ENCODE data around the gene ZNF277. TPM values are rescaled to one million over a fixed set of nuclear protein-coding genes. Genes with fewer than 3 reads are reported as not detected.

ZNF277 gene
- total and polyA plus RNA-seq, 2 donors (not counting 3 experiments of a cell fraction or from before 2014, with no cell fraction given) = 7.8 to 22.6 TPM

DNA sequence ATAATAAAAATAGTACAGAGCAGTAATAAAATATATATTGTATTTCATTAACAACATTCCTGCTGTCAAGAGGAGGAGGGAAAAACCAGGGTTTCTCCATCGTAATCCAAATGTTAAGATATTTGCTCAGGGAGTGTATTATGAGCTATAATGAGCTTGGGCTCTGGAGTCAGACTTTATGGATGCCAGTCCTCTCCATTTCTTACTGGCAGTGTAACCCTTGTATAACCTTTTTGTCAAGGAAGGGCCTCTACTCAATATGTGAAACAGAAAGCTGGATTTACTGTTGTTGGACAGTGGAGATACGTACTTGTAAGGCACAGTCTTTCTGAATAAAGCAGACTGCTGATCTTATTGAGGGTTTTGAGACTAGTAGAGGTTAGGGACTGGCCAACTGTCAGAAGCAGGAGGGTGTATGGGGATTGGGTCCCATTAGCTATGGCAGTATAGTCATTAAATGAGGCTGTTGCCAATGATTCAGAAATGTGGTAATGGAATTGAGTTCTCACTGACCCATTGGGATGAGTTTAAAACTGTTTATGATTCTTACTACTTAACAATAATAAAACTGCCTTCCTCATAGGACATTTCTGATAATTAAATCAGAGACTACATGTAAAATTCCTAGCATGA is 56.5 kb downstream of the ZNF277 start:
- FAIRE-seq (no peak), DNase-seq (ENCODE audit: low read depth, low spot score) (no peak)
- no peaks in the 10 kb centered on the region for H3K9me3 ChIP-seq (replicated peaks; ENCODE audit: control insufficient read depth, insufficient read depth, low read length)
- CTCF ChIA-PET = interaction anchor here (1.1 to 1.6 kb wide), 3 partner anchors 17 to 36 kb away, joined by 3 to 5 read pairs (median 3); no protein-coding TSS in a partner anchor
- no peaks in the 10 kb centered on the region for H4K20me1 ChIP-seq (replicated peaks; ENCODE audit: control insufficient read depth, extremely low read depth, insufficient read depth, low read length)
- POLR2A ChIA-PET = no interaction called here
- intact Hi-C loops (cut with micrococcal nuclease) = no loop called here
- dilution Hi-C loops (cut with MboI; ENCODE audit: extremely low pct_ligation_motif_present, low sequenced_read_pairs) = no loop called here
- no peak overlapping the region for H3K4me3 ChIP-seq (replicated peaks in 1 of 3; ENCODE audit: insufficient read depth in 1 of 3, low read depth in 1 of 3, low read length in 3 of 3)
- H2AFZ ChIP-seq (ENCODE audit: low read depth, low read length) = no peak overlapping the region
- no TSS peak for BruUV-seq (replicated peaks)
- H3K4me1 ChIP-seq (ENCODE audit: control insufficient read depth, extremely low read depth, insufficient read depth, low read length) = no peaks in the 10 kb centered on the region
- H3K27me3 ChIP-seq (ENCODE audit: control insufficient read depth in 2 of 2, insufficient read depth in 2 of 2, low read length in 2 of 2) = no peaks in the 10 kb centered on the region
- H3K27ac ChIP-seq (ENCODE audit: insufficient read depth, low read depth, low read length) = no peak overlapping the region
- no peaks in the 10 kb centered on the region for H3K9me1 ChIP-seq (replicated peaks; ENCODE audit: control insufficient read depth, extremely low read depth, insufficient read depth, low read length)
- no peak overlapping the region for H3K9ac ChIP-seq (replicated peaks; ENCODE audit: extremely low read depth, insufficient read depth, low read length)
- H3K36me3 ChIP-seq (ENCODE audit: control insufficient read depth in 2 of 2, extremely low read depth in 1 of 2, insufficient read depth in 2 of 2, low read length in 2 of 2) = no peaks in the 10 kb centered on the region
- no peaks in the 10 kb centered on the region for H3K79me2 ChIP-seq (ENCODE audit: control insufficient read depth, insufficient read depth, low read length)
- TF ChIP-seq, protein P1, sequence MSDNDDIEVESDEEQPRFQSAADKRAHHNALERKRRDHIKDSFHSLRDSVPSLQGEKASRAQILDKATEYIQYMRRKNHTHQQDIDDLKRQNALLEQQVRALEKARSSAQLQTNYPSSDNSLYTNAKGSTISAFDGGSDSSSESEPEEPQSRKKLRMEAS (IDR thresholded peaks at IDR 0.05; ENCODE audit: insufficient read depth, insufficient read length) = no peak
- no peak for TF ChIP-seq JUN (IDR thresholded peaks at IDR 0.05; ENCODE audit: borderline replicate concordance, insufficient read depth, insufficient read length, low read depth)
- no peak for TF ChIP-seq FOS (IDR thresholded peaks at IDR 0.05; ENCODE audit: borderline replicate concordance, insufficient read depth, low read length)
- no peak for TF ChIP-seq GATA2 (IDR thresholded peaks at IDR 0.05; ENCODE audit: insufficient read depth, insufficient read length, low read depth, low read length)
- TF ChIP-seq MYC (IDR thresholded peaks at IDR 0.05; ENCODE audit: low read depth, low read length) = no peak
- TF ChIP-seq POLR2A (IDR thresholded peaks at IDR 0.05; ENCODE audit: low read depth, low read length) = no peak
- TF ChIP-seq EZH2 (IDR thresholded peaks at IDR 0.05; ENCODE audit: borderline replicate concordance, low read depth, low read length, severe bottlenecking) = no peak
- no peak for TF ChIP-seq CTCF (IDR thresholded peaks at IDR 0.05; ENCODE audit: extremely low read depth in 1 of 2, insufficient read depth in 1 of 2, low read depth in 1 of 2, low read length in 2 of 2)
- TF ChIP-seq POLR2AphosphoS5 (IDR thresholded peaks at IDR 0.05; ENCODE audit: insufficient read depth, low read depth, low read length) = no peak
- H3K4me2 ChIP-seq (ENCODE audit: insufficient read depth, low read length) = no peak overlapping the region

All from endothelial cell of umbilical vein (primary cell).